Prostate gland (tissue), 2 donors: Measurements from ENCODE around the gene ZNF280B. TPM values are rescaled to one million over a fixed set of nuclear protein-coding genes. Genes with fewer than 3 reads are reported as not detected.
"Not testable (repeated sequence)": the region's sequence is repeated elsewhere in the genome, so short reads cannot be mapped to it uniquely, and the experiment has no call there.

ENCODE experiments used
- DNase-seq: peaks from one replicate; pipeline ENCODE4 v3.0.0-alpha.2; 2019; ENCODE audit warnings: low spot score
- H3K27ac ChIP-seq, 2 donors: fragments of 200-600 bp; sonication (generic); 2 replicates each; pipeline ENCODE4 v1.5.1; 2017 to 2019
- H3K27me3 ChIP-seq: fragments of 200-600 bp; sonication (generic); replicated peaks from 2 replicates; pipeline ENCODE4 v1.5.1; 2019; ENCODE audit not compliant: insufficient read depth
- H3K36me3 ChIP-seq, 2 donors: fragments of 200-600 bp; sonication (generic); 1 replicate in 1 of 2; 2 replicates in 1 of 2; pipeline versions ENCODE4 v1.5.1 to v1.8.1; 2017 to 2019
- H3K4me1 ChIP-seq: fragments of 200-600 bp; sonication (generic); replicated peaks from 2 replicates; pipeline ENCODE4 v1.5.1; 2019
- H3K4me3 ChIP-seq, 2 donors: fragments of 200-600 bp; sonication (generic); 2 replicates each; pipeline ENCODE4 v1.5.1; 2017 to 2019
- H3K9me3 ChIP-seq: fragments of 200-600 bp; sonication (generic); 2 replicates; pipeline ENCODE4 v1.5.1; 2017
- CTCF ChIP-seq, 4 experiments: fragments of 200-600 bp in 2 of 4; fragments of 450-650 bp in 2 of 4; sonication (generic) in 2 of 4; IDR thresholded peaks; 1 replicate in 3 of 4; 2 replicates in 1 of 4; pipeline ENCODE4 v1.5.1; 2016 to 2019; ENCODE audit warnings: antibody characterized with exemption in 4 of 4, mild to moderate bottlenecking in 2 of 4, moderate library complexity in 2 of 4
- POLR2A ChIP-seq: fragments of 450-650 bp; IDR thresholded peaks from one replicate; pipeline ENCODE4 v1.6.1; 2016; ENCODE audit warnings: antibody characterized with exemption, mild to moderate bottlenecking
- POLR2AphosphoS5 ChIP-seq: sonication (generic); formaldehyde crosslinking; IDR thresholded peaks from one replicate; pipeline ENCODE4 v1.6.1; 2017; ENCODE audit warnings: antibody characterized with exemption
- WGBS: methylation state at CpG from one replicate; pipeline ENCODE4 v1.1.5; 2018; 5-methylcytosine and 5-hydroxymethylcytosine counted together
- intact Hi-C: fragments of 100-400 bp; cut with DNase I; formaldehyde crosslinking; loops from one replicate; pipeline ENCODE4 v1.14.2; 2022
- total RNA-seq, 2 donors: library from RNA; depleted of rRNA; stranded (reverse); fragments of >200 nt; gene quantifications; one replicate each; pipeline ENCODE4 v1.1.0, GENCODE V29; 2016

The ZNF280B gene
- total RNA-seq, 2 donors from 2014 or later = 0.50 to 33.9 TPM

- no peaks in the 10 kb centered on the region for H3K36me3 ChIP-seq
- intact Hi-C loops = no loop called here
- no peak overlapping the region for H3K27ac ChIP-seq
- no peaks in the 10 kb centered on the region for H3K9me3 ChIP-seq
- DNase-seq = no peak
- H3K4me1 ChIP-seq = no peaks in the 10 kb centered on the region
- H3K4me3 ChIP-seq = no peak overlapping the region
- no peaks in the 10 kb centered on the region for H3K27me3 ChIP-seq
- TF ChIP-seq POLR2A (no peak), CTCF (IDR thresholded peaks at IDR 0.05) (no peak), POLR2AphosphoS5 (no peak)
- WGBS = 69% methylated on average over 4 of the region's 4 CpGs
These were observed 8.4 kb upstream of the ZNF280B start for GRCh38 chr22:22516992-22517391.

- Histone ChIP-seq H3K9me3 (no peaks in the 10 kb centered on the region), H3K4me3 (no peak overlapping the region), H3K27ac (no peak overlapping the region), H3K27me3 (no peaks in the 10 kb centered on the region), H3K36me3 (no peaks in the 10 kb centered on the region), H3K4me1 (no peaks in the 10 kb centered on the region)
- no peak for TF ChIP-seq POLR2AphosphoS5
- TF ChIP-seq CTCF (IDR thresholded peaks at IDR 0.05) = no peak
- TF ChIP-seq POLR2A = no peak
- no peak for DNase-seq
- intact Hi-C loops = no loop called here
These were observed 7.3 kb upstream of the ZNF280B start for GRCh38 chr22:22515890-22516289.

- H3K36me3 ChIP-seq, H3K27me3 ChIP-seq, DNase-seq, H3K27ac ChIP-seq, H3K4me1 ChIP-seq, intact Hi-C loops, H3K9me3 ChIP-seq, H3K4me3 ChIP-seq: not testable (repeated sequence)
- WGBS = 47% methylated on average over 8 of the region's 8 CpGs
These were observed 5.9 kb upstream of the ZNF280B start for GRCh38 chr22:22514431-22514830.

- no peak overlapping the region for H3K4me3 ChIP-seq
- no peak for TF ChIP-seq CTCF (IDR thresholded peaks at IDR 0.05)
- no peak for TF ChIP-seq POLR2A
- no peak for TF ChIP-seq POLR2AphosphoS5
- no peaks in the 10 kb centered on the region for H3K36me3 ChIP-seq
- H3K27me3 ChIP-seq = no peaks in the 10 kb centered on the region
- no peak overlapping the region for H3K27ac ChIP-seq
- H3K4me1 ChIP-seq = no peaks in the 10 kb centered on the region
- H3K9me3 ChIP-seq = no peaks in the 10 kb centered on the region
- DNase-seq = no peak
- intact Hi-C loops = no loop called here
- 92% methylated on average over 2 of the region's 2 CpGs for WGBS
These were observed 5.1 kb upstream of the ZNF280B start for GRCh38 chr22:22513619-22514018.

- Histone ChIP-seq H3K9me3 (no peaks in the 10 kb centered on the region), H3K27me3 (no peaks in the 10 kb centered on the region), H3K36me3 (no peaks in the 10 kb centered on the region), H3K4me1 (no peaks in the 10 kb centered on the region), H3K4me3 (no peak overlapping the region), H3K27ac (no peak overlapping the region)
- DNase-seq = no peak
- WGBS = 83% methylated on average over 5 of the region's 5 CpGs
- intact Hi-C loops = no loop called here
- no peak for TF ChIP-seq CTCF (IDR thresholded peaks at IDR 0.05)
These were observed 4.4 kb upstream of the ZNF280B start for GRCh38 chr22:22512951-22513350.

- H3K4me1 ChIP-seq, H3K9me3 ChIP-seq, H3K27ac ChIP-seq, H3K4me3 ChIP-seq, H3K27me3 ChIP-seq, DNase-seq, H3K36me3 ChIP-seq, intact Hi-C loops: not testable (repeated sequence)
- WGBS = 98% methylated on average over 7 of the region's 7 CpGs
These were observed 2.3 kb upstream of the ZNF280B start for GRCh38 chr22:22510833-22511232.

- H3K36me3 ChIP-seq, H3K27me3 ChIP-seq, H3K4me1 ChIP-seq, H3K9me3 ChIP-seq, intact Hi-C loops, H3K27ac ChIP-seq, H3K4me3 ChIP-seq, DNase-seq: not testable (repeated sequence)
- WGBS = 96% methylated on average over 6 of the region's 6 CpGs
These were observed 1.4 kb upstream of the ZNF280B start for GRCh38 chr22:22509912-22510311.
